OCI-LY1 (cell line): ENCODE data around the gene HECW1.

Experiments
- EZH2 ChIP-seq: fragments of 200-600 bp; sonication (generic), shearing (Covaris generic); IDR thresholded peaks from 2 replicates; pipeline ENCODE4 v1.8.0; 2017; ENCODE audit warnings: borderline replicate concordance, mixed run types, mild to moderate bottlenecking, antibody characterized with exemption, low read length, moderate library complexity, mixed read lengths
- TF ChIP-seq, protein P1 (sequence below): fragments of 200-600 bp; sonication (generic), shearing (Covaris generic); IDR thresholded peaks from 2 replicates; pipeline ENCODE4 v1.5.1; 2017; ENCODE audit warnings: mild to moderate bottlenecking, antibody characterized with exemption, low read length, moderate library complexity, mixed read lengths

GRCh38 chr7:43575506-43575905 is 463.1 kb downstream of the HECW1 start:
- TF ChIP-seq EZH2, result no peak
- TF ChIP-seq, protein P1, sequence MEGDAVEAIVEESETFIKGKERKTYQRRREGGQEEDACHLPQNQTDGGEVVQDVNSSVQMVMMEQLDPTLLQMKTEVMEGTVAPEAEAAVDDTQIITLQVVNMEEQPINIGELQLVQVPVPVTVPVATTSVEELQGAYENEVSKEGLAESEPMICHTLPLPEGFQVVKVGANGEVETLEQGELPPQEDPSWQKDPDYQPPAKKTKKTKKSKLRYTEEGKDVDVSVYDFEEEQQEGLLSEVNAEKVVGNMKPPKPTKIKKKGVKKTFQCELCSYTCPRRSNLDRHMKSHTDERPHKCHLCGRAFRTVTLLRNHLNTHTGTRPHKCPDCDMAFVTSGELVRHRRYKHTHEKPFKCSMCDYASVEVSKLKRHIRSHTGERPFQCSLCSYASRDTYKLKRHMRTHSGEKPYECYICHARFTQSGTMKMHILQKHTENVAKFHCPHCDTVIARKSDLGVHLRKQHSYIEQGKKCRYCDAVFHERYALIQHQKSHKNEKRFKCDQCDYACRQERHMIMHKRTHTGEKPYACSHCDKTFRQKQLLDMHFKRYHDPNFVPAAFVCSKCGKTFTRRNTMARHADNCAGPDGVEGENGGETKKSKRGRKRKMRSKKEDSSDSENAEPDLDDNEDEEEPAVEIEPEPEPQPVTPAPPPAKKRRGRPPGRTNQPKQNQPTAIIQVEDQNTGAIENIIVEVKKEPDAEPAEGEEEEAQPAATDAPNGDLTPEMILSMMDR, result no peak
